ENCODE results near the gene GRIPAP1.
A peak's percentile ranks its signal among the peaks of the same experiment; 100 is the strongest.

GRIPAP1 gene, protein sequence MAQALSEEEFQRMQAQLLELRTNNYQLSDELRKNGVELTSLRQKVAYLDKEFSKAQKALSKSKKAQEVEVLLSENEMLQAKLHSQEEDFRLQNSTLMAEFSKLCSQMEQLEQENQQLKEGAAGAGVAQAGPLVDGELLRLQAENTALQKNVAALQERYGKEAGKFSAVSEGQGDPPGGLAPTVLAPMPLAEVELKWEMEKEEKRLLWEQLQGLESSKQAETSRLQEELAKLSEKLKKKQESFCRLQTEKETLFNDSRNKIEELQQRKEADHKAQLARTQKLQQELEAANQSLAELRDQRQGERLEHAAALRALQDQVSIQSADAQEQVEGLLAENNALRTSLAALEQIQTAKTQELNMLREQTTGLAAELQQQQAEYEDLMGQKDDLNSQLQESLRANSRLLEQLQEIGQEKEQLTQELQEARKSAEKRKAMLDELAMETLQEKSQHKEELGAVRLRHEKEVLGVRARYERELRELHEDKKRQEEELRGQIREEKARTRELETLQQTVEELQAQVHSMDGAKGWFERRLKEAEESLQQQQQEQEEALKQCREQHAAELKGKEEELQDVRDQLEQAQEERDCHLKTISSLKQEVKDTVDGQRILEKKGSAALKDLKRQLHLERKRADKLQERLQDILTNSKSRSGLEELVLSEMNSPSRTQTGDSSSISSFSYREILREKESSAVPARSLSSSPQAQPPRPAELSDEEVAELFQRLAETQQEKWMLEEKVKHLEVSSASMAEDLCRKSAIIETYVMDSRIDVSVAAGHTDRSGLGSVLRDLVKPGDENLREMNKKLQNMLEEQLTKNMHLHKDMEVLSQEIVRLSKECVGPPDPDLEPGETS

DNA sequence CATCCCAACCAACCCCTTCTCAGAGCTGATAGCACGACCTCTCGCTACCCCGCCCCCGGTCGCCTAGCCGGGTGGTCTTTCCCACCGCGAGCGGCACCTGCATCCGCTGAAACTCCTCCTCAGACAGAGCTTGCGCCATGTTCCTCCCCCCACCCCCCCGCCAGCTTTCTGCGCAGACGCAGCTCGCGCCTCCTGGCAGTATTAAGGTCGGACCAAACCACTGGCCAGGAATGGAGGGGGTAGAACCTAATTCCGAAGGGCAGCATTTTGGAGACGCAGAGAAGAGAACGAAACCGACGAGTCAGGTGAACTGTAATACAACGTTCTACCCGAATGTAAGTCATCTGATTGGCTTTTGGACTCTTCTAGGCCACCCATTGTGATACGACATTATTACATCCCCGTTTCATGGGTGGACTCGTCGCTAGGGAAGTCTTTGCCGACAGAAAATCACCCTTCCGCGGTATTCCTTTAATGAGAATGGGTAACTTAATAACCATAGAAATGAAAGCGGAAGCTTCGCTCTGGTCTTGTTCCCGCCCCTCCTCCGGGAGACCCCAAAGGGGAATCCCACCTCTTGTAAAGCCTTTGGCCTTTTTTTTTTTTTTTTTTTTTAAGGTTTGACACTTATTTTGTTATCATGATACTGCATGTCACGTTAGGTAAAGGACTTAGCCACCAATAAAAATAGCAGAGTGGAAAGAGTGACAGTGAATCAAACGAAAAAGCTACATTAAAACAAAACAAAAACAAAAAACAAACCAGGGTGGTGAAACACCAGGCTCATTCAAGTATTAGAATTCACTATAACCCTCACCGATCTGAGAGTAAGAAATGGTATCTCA, at the start of gene GRIPAP1:
Gene GRIPAP1 (minus strand): TSS at position 174 of the 845 bp plus-strand sequence. CDS start 35 bp downstream, at position 139.
- DNase-seq (ENCODE audit: low read depth, low spot score) = peak; percentile 38

DNA sequence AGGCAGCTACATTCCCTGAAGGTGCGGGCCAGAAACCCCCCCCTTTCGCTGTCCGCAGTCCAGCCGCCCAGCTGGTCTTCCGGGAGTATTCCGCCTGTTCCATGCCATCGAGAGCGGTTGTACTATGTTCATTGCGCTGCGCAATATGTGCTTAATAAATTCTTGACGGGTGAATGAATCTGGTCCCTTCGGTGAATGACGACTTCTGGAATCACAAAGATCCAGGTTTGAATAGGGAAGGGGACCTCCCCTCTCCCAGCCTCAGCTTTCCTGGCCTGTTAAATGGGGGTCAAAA, 41.9 kb upstream of the GRIPAP1 start:
- DNase-seq (ENCODE audit: low read depth, low spot score) = no peak

DNA sequence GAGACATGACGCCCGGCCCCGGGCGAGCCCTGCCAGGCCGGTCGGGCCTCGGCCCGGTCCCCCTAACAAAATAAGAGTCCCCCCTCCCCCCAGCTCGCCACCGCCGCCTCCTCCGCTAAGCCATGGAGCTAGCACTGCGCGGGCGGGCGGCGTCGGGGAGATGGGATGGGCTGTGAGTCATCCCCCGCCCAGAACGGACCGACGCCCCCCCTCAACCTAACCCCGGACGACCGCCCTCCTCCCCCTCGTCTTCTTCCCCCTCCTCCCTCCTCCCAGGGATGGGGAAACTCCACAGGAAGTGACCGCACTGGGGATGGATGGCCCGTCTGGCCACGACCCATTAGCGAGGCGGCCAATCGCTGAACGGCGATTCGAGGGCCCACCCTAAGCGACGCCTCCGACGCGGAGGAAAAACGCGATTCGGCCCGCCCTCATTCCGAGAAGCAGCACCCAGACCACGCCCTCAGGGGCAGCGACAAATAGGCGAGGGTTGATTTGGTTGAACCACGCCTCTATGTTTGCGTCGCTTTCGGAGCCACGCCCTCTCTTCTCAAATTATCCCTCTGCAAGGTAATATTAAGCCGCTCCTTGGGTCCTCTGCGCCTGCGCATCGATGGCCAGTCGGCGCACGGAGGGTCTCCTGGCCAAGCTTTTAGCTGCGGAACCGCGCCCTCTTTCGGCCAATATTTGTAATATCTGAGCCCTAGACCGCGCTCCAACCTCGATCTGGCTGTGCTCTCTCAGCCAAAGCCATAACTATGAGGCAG, 41.3 kb upstream of the GRIPAP1 start, which contains the start of gene TFE3:
Gene TFE3 (minus strand): TSS at position 138 of the 767 bp plus-strand sequence. CDS start 131 bp downstream, at position 7.
- DNase-seq (ENCODE audit: low read depth, low spot score) = no peak

DNA sequence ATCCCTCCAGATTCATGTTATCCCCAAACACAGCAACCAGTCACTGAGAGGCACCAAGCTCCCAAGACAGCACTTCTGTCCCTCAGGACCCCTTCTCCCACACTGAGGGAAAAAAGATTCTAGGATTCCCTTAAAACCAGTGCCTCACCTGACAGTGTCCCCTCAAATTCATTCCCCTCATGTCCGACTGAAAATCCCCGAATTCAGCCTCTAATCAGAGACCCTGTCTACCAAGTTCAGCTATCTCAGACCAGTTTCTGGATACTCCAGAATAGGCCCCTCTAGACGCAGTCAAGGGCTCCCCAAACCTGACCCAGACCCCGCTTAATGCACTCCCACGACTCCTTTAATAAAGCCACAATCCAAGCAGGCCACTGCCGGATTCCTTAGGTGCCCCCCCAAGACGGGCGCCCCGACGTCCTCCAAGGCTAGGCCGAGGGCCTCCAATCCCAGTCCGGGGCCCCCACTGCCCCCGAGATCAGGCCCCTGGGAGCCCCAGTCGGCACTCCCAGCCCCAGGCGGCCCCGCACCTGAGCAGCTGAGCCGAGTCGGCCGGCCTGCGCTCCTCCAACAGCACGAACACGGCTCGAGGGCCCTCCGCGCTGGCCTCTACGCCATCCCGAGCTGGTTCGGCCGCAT, 40.6 kb upstream of the GRIPAP1 start:
- no peak for DNase-seq (ENCODE audit: low read depth, low spot score)

DNA sequence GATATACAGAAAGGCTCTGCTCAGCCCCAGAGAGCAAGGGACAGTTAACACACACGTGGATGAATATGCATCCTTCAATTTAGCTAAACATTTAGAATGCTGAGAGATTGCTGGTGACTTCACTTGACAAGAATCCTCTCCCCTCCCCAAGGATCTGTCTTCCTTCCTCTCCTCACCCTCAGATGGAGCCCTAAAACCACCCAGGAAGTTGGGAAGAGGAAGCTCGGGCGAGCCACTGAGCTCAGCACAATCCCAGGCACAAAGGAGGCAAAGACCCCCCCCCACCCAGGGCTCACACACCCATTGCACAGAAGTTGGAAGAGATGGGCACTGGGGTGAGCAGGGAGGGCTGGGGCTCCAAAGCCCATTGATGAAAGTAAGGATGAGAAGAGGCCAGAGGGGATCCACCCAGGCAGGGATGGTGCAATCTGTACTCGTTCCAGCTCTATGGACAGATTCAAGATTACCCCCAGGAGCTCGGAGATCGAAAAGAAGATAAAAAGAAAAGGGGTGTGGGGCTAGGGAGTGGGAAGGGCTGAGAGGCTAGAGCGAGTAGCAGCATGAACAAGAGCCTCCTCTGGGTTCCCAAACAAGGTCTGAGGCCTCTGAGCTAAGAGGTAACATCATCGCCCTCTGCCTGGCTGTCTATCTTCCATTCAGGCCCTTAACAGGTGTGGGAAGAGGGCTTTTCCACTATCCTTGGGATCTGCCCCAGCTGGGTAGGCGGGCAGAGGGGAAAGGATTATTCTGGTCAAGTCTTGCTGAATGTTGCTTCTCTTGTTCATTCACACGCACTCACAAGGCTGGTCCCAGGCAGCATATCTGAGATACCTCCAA, 39.9 kb upstream of the GRIPAP1 start:
- DNase-seq (ENCODE audit: low read depth, low spot score) = no peak

DNA sequence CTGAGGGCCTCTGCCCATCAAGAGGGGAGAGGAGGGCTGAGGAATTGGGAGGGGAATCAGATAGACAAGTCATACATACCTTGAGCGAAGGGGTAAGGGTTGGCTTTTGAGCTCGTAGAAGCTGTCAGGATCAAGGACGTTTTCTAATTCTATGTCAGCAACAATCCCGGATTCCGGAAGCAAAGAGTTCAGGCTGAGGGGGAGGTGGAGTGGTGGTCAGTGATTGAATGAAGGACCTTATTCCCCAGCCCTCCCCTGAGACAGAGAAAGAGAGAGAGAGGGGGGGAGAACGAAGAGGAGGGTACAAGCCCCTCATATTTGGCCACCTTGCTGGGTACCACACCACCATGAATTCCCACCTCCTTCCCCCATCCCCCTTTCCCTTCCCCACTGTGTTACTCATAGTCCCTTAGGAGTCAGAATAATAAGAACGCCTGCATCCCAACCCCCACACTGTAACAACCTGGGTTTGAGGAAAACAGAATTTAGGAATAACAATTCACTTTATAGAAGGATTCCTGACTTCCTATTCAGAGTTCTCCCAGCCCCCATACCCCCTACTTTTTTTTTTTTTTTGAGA, 38.4 kb upstream of the GRIPAP1 start:
- no peak for DNase-seq (ENCODE audit: low read depth, low spot score)

DNA sequence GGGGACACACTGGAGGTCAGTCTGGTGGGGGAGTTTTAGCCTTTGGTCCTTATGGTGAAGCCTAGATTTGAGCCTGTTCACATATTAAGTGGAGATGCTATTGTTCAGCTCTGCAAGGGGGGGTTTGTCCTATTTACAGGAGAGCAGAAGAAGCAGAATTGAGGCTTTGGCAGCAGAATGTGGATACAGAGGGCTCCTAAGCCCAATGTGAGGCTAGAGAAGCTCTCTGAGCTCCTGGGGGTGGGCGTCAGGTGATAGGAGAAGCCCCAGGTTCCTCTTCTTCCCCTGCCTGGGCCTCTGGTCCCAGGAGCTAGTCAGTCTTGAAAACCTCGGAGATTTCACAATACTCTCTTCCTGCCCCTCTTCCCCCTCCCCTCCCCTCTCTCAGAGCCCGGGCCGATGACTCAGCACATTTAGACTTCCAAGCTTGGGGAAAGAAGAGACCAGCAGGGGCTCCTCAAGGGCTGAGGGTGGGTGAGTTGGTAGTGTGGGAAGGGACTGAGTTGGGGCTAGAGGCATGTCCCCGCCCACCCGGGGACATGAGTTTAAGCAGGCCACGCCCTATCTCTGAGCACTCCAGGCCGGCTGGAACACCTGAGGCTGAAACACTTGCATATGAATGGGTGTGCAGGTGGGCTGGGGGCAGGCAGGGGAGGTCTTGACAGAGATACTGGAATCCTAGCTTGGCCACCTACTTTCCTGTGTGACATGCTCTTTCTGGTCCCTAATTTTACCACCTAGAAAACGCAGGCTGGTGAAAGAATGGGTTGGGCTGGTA, 37.7 kb upstream of the GRIPAP1 start:
- DNase-seq (ENCODE audit: low read depth, low spot score) = peak; percentile 90

DNA sequence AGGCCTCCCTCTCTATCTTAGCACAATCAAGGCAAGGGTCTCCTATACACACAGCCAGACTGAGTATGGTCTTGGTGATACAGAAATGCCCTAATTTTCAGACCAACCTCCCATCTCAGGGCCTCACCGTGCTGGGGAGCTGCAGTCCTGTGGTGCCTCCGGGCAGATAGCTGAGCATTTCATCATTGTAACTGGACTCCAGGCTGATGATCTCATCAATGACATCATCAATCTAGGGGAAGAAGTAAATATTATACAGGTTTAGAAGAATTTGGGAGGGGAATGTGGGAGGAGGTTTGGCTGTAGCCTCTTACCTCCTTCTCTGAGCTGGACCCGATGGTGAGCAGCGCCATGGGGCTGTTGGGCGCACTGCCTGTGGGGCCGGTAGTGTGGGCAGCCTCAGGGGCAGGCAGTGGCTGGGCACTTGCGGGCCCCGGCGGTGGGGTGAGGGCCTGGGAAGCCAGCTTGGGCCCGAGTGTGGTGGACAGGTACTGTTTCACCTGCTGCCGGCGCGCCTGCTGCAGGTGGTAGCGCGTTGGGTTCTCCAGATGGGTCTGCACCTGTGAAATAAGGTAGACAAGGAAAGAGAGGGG, 35.9 kb upstream of the GRIPAP1 start:
- no peak for DNase-seq (ENCODE audit: low read depth, low spot score)

DNA sequence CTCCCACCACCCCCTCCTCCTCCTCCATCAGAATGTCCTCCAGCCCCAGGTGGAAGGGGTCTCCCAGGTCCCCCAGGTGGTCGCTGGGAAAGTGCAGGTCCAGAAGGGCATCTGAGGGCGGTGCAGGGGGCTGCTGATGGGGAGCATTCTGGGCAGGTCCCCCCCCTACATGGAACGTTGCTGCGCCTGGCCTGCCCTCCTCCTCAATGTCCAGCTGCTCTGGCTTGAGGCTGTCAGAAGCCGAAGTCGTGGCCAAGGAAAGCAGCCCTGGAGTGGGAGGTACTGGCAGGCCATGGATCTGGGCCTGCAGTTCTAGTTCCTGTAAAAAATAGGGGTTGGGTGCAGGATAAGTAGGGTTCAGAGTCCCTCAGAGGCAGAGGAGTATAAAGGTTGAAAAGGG, 28.2 kb upstream of the GRIPAP1 start:
- no peak for DNase-seq (ENCODE audit: low read depth, low spot score)

DNA sequence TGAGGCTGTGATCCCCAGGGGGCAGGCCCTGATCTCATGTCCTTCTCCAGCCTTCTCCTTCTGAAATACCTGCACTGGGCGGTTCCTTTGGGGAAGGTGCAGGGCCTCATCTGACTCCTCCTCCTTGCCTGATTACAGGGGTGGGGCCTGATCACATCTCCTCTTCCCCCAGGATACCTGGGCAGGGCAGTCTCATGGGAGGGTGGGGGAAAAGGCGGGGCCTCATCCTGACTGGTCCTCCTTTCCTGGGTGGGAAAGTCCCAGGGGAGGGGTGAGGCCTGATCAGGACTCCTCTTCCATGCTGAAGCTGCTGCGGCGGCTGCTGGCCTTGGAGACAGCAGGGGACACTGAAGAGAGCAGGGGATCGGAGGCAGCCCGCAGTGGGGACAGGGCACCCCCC, 27.8 kb upstream of the GRIPAP1 start:
- no peak for DNase-seq (ENCODE audit: low read depth, low spot score)

DNA sequence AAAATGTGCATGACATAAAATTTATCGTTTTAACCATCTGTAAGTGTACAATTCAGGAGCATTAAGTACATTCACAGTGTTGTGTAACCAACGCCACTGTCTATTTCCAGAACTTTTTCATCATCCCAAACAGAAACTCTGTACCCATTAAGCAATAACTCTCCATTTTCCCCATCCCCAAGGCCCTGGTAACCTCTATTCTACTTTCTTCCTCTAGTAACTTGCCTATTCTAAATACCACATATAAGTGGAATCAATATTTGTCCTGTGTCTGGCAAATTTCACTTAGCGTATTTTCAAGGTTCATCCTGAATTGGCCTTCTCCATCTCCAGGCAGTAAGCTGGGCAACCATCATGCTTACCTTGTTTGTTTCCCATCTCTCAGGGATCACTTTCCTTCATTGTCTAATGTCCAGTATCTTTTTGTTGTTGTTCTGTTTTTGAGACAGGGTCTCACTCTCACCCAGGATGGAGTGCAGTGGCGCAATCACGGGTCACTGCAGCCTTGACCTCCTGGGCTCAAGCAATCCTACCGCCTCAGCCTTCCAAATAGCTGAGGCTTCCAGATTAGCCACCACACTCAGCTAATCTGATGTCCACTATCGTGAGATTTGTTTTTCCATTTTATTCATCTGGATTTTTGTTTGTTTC, 17.7 kb upstream of the GRIPAP1 start:
- no peak for DNase-seq (ENCODE audit: low read depth, low spot score)

DNA sequence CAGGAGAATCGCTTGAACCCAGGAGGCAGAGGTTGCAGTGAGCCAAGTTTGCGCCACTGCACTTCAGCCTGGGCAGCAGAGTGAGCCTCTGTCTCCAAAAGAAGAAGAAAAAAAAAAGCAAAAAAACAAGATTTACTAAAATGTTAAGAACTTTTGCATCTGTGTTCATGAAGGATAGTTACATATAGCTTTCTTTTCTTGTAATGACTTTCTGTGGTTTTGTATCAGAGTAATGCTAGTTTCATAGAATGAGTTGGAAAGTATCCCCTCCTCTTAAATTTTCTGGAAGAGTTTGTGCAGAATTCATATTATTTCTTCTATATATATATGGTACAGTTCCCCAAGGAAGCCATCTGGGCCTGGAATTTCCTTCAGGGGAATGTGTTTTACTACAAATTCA, 17.0 kb upstream of the GRIPAP1 start:
- DNase-seq (ENCODE audit: low read depth, low spot score) = no peak

DNA sequence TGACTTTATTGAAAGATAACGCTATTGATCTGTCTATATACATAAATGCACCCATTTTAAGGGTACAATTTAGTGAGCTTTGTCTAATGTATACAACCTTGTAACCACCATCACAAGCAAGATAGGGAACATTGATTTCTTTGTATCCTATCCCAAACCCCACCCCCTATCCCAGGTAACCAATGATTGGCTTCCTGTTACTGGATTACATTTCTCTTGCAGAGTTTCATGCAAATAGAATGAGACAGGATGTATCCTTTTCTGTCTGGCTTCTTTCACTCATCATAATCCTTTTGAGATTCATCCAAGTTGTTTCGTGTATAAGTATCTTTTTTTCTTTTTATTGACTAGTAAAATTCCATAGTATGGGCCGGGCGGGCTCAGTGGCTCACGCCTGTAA, 1.6 kb upstream of the GRIPAP1 start:
- no peak for DNase-seq (ENCODE audit: low read depth, low spot score)

DNA sequence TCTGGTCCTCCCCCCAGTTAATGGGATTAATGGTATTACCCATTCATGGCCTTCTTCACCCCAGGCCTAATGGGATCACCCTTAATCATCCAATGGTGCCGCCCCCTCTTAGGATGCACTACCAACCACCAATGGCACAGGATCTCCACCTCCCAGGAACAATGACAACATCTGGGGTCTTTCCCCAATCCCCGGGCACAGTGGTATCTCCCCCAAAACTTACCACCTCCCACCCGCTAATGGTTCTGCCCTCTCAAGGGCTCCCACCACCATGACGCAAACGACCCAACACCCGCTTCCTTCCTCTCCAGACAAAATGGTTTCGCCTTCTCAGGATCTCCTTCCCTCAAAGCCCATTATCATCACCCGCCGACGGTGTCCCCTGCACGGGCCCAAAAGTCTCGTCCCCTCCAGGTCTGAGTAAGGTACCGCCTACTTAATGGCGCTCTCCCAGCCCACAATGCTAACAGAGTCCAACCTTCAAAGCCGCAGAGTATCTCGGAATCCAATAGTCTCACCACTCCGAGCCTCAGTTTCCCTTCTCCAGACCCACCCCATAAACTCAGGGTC, 458 bp downstream of the GRIPAP1 start:
- DNase-seq (ENCODE audit: low read depth, low spot score) = peak; percentile 54

DNA sequence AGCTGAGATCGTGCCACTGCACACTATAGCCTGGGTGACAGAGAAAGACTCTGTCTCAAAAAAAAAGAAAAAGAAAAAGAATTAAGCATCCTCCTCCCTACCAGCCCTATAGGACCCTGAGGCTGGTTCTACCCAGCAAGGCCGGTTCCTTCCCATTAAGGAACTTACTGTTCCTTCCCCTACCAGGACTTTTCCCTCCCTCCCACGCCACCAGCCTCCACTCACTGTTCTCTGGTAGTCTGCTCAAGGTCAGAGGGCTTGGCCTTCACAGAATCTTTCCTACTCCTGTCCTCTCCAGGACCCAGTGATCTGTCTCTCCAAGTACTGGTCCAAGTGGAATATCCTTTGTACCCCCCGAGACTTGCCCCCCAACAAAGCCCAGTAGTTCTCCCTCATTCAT, 1.4 kb downstream of the GRIPAP1 start:
- DNase-seq (ENCODE audit: low read depth, low spot score) = no peak

DNA sequence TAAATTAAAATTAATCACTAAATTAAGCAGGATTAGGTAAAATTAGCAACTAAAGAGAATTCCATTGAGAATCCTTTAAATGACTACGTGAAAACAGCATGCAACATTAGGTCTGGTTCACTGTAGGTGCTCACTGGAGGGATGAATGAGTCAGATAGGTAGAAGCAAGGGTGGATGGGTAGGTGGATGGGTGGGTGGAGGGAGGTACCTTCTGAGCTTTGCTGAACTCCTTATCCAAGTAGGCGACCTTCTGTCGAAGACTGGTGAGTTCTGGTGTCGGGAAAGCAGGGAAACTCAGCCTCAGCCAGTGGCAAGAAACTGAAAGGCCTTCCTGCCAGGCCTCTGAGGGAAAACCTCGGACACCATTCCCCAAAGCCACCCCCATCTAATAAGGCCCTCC, 3.0 kb downstream of the GRIPAP1 start:
- DNase-seq (ENCODE audit: low read depth, low spot score) = no peak

DNA sequence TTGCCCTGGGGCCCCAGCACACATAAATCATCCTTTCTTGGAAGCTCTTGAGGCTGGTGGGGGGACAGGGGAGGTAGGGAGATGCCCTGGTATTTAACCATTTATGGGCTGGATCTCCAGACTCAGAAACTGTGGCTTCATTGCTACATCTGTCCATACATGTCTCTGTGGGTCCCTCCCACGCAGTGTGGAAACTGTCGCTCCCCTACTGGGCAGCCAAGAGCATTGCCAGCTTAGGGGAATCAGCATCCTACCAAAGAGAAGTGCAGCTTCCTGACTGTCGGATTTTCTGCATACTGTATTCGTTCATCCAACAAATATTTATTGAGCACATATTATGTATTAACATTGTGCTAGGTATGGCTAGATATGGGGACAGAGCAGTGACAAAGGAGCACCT, 3.7 kb downstream of the GRIPAP1 start:
- DNase-seq (ENCODE audit: low read depth, low spot score) = no peak

All from iPS DF 19.7 (cell line).